Activated CD4-positive, alpha-beta T cell treated with anti-CD3 and anti-CD28 coated beads for 48 hours (primary cell): ENCODE results near the gene MREG.
"Not testable (repeated sequence)": the region's sequence is repeated elsewhere in the genome, so short reads cannot be mapped to it uniquely, and the experiment has no call there.

ENCODE experiments used
- DNase-seq: peaks from one replicate; pipeline ENCODE4 v3.0.0-alpha.2; 2020

Gene MREG

DNA sequence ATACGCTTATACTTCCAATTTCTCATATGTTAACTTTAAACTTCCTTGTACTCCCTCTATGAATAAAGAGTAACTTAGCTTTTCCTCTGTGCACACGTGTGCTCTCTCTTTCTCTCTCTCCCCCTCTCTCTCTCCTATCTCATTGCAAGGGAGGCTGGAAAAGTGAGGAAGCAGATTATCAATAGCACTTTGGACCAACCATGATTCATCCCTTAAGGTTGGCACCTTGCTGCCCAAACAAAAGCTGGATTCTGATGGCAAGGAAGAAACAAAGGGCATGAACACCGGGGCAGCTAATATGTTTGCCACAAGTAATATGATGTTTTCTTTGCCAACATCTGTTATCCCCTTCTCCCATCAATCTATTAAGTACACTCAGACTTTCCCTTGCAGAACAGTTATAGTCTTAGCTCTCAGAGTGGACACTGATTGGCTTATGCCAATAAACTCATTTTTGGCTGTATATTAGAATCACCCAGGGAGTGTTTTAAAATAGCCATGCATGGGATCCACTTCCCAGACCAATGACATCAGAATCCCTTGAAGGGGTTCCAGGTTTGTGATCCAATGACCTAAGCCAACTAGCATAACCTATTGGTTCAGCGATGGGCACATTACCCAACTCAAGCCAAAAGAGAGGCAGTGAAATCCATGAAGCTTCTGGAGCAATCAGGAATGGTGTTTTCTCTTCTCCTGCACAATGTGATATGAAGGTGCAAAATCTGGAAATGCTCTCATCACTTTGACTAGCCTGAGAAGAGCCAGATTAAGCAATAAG, 60.3 kb downstream of the MREG start:
- no peak for DNase-seq

DNA sequence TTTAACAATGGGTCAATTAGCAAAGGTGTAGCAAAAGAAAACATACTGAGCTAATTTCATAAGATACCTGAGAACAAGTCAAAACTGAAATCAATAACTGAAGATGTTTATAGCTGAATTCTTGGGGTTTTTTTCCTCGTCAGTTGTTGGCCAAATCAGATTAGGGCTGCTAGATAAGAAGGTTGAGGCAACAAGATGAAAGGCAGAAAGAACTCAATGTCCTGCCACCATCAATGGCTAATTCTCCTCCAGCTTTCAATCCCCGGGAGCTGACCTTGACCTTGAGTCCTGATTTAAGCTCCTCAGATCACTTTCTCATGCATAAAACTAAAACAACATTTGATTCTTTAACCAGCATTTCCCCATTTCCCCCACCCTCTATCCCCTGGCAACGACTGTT, 61.8 kb downstream of the MREG start:
- no peak for DNase-seq

GRCh38 chr2:215949991-215950404, 63.4 kb downstream of the MREG start:
- no peak for DNase-seq

GRCh38 chr2:215948051-215948450, 65.3 kb downstream of the MREG start:
- no peak for DNase-seq

GRCh38 chr2:215946586-215946985, 66.8 kb downstream of the MREG start:
- DNase-seq: no peak

DNA sequence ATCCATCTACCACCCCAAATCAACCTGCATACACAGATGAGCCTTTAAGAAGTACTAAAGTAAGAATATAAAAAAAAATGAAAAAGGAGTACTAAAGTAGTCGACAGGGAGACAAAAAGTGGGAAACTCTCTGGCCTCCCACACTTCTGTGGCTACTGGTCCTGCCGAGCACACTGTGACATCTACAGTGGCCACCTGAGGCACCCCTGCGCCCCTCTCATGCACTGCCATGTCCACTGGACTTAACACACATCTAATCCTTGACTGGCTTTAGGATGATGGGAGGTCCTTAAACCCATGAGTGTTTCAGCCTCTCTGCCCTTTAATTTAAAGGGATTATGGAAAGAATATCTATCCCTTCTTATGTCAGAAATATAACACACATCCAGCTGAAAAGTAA, 71.2 kb downstream of the MREG start:
- no peak for DNase-seq

DNA sequence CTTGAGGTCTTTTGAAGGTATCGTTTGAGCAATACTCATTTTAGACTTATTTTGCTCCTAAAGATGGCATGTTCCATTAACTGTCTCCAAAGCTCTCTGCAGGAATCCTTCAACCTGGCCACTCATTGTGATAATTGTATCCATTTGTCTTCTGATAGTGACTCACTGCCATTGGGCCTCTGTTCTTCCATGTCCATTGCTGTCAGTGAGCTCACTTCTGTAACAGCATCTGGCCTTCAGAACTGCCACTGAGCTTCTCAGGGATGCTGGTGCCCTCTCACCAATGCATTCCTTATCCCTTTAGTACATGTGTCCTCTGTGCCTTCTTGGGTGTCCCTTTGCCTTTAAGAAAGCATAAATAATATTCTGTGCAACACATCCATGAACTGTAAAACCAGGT, 71.6 kb downstream of the MREG start:
- no peak for DNase-seq

- DNase-seq: no peak
Measured at GRCh38 chr2:215940645-215941184, 72.6 kb downstream of the MREG start.

- no peak for DNase-seq
Measured at GRCh38 chr2:215937190-215937589, 76.2 kb downstream of the MREG start.

GRCh38 chr2:215933151-215933550, 80.2 kb downstream of the MREG start:
- DNase-seq: no peak

DNA sequence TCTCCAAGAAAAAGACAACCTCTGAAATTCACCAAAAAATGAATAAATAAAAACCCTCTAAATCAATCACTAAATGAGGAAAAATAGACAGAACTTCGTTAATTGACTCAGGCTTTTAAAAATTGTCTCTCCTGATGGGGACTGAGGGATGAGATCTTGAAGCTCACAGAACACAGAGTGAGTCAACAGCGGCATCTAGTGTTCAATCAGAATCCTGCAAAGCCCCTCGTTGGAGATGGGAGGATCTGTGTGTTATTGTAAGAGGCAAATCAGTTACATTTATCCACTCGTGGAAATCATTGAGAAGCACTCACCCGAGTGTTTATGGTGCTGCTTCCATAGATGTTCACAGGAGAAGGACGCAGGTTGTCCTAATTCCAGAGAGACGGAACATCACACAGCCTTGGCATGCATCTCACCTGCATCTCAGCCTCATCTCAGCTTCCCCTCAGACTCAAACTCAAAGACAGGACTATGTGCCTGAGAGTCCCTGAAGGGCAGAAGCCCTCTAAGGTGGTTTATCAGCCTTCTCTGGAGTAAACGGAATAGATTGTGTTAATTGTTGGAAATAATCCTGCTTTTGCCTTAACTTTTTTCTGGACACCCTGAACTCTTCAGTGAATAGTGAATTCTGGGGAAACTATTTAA, 82.0 kb downstream of the MREG start:
- peak; percentile 73 for DNase-seq

- DNase-seq: no peak
Measured at GRCh38 chr2:215930505-215931253, 82.7 kb downstream of the MREG start.

- DNase-seq: no peak
Measured at GRCh38 chr2:215929602-215930335, 83.6 kb downstream of the MREG start.

- no peak for DNase-seq
Measured at GRCh38 chr2:215928086-215928485, 85.3 kb downstream of the MREG start.

- not testable (repeated sequence) for DNase-seq
Measured at GRCh38 chr2:215926992-215927391, 86.4 kb downstream of the MREG start.

DNA sequence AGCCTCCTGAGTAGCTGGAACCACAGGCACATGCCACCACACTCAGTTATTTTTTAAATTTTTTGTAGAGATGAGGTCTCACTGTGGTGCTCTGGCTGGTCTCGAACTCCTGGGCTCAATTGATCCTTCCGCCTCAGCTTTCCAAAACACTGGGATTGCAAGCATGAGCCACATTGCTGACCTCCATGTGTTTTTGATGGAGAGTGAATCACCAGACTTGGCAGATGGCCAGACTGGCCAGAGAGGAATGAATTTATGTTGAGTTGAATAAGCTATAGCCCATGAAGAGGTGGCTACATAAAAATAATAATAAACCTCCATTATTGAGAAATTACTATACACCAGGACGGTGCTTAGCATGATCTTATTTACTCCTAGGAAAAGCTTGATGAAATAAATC, 91.5 kb downstream of the MREG start:
- DNase-seq: no peak

DNA sequence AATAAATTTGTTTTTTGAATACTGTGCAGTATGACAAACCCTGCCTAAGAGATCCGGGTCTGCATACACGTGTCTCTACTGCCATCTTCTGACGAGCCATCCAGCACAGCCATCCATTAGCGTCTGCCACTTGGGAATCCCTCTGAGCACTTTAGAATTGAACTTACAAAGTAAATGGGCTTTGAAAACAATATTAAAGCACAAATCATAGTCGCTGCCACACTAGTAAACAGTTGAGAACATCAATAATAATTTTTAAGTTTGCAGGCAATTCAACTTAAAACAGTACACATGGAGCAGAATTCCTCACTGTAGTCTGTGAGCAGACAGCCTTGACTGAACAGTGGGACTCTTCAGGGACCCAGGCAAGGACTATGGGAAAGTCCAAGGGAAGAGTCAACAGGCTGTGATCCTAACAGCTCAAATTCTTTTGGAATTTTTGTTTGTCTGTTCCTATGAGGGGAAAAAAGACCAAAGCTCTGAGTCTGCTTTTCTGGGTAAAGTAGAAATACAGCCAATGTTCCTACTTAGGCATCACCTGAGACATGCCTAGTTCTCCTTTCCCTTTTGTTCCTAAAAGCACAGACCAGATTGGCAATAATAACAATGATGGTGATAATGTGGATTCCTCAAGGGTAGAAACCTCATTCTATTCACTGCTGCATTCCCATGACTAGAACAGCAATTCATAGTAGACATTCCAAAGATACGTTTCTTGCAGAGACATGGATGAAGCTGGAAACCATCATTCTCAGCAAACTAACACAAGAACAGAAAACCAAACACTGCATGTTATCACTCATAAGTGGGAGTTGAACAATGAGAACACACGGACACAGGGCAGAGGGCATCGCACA, 92.9 kb downstream of the MREG start:
- peak; percentile 70 for DNase-seq

GRCh38 chr2:215919624-215920243, 93.6 kb downstream of the MREG start:
- no peak for DNase-seq

DNA sequence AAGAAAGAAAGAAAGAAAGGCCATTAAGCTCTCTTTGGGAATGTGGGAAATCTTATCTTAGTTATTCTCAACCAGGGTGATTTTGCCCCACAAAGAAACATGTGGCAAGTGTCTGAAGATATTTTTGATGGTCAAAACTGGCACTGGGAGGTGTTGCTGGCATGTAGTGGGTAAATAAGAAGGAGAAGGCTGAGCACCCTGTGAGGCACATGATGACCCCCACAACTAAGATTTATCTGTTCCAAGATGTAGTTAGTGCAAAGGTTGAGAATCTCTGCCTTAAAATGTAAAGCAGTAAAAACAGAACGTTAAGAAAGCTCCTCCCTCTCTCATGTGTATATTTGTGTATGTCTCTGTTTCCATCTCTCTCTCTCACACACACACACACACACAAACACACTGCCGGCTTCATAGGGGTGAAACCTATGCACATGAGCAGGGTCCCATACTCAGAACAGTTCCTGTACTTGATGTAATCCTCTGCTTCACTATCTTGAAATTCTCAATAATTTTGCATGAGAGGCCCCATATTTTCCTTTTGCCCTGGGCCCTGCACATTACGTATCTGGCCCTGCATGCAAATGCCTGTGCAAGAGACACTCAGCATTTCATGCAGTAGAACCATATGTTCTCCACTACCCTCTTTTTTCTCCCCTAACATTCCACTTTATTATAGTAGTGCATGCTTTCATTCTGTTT, 94.3 kb downstream of the MREG start:
- DNase-seq: no peak

DNA sequence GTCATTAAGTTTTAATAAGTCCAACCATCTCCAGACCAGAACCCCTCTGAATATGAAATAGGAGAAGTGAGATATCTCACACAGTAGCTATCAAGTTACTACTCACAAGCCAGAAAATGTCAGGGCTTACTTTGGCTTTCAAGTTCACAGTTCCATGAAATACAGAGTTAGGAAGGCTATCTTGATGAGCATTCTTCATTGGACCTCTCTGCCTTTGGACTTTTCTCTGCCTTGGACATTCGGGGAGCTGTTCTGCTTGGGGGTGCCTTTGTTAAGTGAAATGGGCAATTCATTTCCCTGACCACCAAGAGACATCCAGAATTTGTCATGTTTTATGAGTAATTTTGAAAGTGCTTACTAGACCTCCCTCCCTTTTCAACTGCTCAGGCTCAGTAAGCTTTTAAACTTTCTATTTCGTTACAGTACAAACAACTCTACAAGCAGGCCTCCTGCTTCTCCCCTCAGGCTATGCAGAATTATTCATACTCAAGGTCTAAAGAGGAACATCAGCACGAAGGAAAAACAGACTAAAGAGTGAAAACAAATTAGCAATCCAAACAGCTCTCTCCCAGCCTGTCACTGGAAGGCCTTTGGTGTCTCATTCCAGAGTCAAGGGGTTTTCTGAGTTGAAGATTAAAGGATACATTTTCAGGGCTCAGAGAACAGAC, 95.3 kb downstream of the MREG start:
- DNase-seq: no peak
